Amygdala (tissue), 56 donors: ENCODE measurements around the gene LTO1.
"Not testable (repeated sequence)": the region's sequence is repeated elsewhere in the genome, so short reads cannot be mapped to it uniquely, and the experiment has no call there.

Source experiments
- DNase-seq, 56 donors: peaks; one replicate each; lab custom pipeline; 2025; lab: John Stamatoyannopoulos, UW

Gene LTO1

GRCh38 chr11:69702239-69702691 is 27.1 kb upstream of the LTO1 start:
- no peak for DNase-seq

GRCh38 chr11:69700278-69701140 is 25.4 kb upstream of the LTO1 start:
- DNase-seq, result peak in 37 of 56 donors; percentile 3 to 72 (median 30)

GRCh38 chr11:69699213-69699612 is 24.1 kb upstream of the LTO1 start:
- DNase-seq, result no peak

DNA sequence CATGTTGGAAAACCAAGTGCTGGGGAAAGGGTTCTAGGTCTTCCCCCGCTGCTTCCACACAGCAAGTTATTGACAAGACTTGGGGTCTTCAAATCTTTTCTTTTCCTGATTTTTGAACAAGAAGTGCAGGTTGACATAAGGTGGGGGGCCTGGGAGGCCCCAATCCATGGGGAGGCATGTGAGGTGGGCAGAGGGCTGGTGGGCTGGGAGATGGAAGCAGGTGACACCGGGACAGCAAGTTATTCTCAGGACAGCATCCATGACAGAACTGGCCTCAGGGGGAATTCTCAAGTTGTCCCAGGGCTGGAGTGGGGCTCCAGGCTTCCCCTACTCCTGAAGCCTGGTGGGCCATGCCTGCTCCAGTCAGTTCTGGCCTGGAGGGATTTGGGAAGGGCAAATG is 23.2 kb upstream of the LTO1 start:
- no peak for DNase-seq

- no peak for DNase-seq
Observed at GRCh38 chr11:69697861-69698260, 22.7 kb upstream of the LTO1 start.

- no peak for DNase-seq
Observed at GRCh38 chr11:69697469-69697843, 22.3 kb upstream of the LTO1 start.

DNA sequence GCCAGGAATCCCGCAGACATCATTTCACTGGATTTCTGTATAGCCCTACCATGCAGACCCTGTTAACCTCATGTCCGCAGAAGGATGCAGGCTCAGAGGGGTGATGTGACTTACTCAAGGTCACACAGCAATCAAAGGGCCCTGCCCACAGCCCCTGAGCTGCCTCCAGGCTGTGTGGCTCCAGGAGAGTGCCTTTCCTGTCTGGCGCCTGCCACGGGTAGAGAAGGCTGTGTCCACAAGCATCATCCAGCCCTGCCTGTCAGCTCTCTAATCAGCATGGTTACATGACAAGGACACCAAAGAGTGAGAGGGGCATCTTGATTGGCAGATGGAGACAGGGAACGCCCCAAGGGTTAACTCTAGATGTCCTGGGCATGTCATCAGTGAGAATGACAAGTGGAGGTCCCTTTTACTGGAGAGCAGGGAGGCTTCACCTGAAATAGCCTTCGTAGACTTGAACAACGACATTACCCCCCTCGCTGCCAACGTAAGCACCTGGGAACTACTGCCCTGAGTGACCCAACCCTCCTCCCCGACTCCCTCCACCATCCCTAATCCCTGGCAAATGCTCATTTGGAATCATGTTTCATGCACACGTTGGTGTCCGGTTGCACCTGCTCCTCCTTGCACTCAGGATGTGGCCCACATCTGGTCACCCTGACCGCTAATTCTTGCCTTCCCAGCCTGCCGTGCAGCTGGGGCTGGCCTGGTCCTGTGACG is 21.8 kb upstream of the LTO1 start:
- no peak for DNase-seq

DNA sequence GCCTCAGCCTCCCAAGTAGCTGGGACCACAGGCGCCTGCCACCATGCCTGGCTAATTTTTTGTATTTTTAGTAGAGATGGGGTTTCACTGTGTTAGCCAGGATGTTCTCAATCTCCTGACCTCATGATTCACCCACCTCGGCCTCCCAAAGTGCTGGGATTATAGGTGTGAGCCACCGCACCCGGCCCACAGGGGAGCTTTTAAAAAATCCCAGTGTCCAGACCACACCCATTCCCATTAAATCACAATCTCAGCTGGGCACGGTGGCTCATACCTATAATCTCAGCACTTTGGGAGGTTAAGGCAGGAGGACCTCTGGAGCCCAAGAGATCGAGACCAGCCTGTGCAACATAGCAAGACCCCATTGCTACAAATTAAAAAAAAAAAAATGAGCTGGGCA is 20.8 kb upstream of the LTO1 start:
- DNase-seq, result not testable (repeated sequence)

- DNase-seq, result no peak
Observed at GRCh38 chr11:69695581-69695980, 20.4 kb upstream of the LTO1 start.

DNA sequence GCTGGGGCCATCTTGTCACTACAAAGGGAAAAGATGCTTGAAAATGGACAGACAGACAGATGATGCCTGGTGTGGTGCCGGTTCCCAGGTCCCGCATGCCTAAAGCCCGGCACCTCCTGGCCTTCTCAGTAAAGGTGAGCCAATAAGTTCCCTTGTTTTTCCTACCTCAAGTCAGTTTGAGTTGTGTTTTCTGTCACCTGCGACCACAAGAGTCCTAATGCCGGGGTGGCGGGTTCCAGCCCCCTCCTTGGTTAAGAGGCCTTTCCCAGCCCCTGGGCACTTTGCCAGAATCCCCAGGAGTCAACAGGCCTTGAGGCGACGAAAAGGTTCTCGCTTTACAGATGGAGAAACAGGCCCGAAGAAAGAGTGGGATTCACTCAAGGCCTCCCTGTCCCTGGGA is 19.6 kb upstream of the LTO1 start:
- DNase-seq, result no peak

- DNase-seq, result no peak
Observed at GRCh38 chr11:69692422-69692821, 17.3 kb upstream of the LTO1 start.

GRCh38 chr11:69691463-69691862 is 16.3 kb upstream of the LTO1 start:
- no peak for DNase-seq

DNA sequence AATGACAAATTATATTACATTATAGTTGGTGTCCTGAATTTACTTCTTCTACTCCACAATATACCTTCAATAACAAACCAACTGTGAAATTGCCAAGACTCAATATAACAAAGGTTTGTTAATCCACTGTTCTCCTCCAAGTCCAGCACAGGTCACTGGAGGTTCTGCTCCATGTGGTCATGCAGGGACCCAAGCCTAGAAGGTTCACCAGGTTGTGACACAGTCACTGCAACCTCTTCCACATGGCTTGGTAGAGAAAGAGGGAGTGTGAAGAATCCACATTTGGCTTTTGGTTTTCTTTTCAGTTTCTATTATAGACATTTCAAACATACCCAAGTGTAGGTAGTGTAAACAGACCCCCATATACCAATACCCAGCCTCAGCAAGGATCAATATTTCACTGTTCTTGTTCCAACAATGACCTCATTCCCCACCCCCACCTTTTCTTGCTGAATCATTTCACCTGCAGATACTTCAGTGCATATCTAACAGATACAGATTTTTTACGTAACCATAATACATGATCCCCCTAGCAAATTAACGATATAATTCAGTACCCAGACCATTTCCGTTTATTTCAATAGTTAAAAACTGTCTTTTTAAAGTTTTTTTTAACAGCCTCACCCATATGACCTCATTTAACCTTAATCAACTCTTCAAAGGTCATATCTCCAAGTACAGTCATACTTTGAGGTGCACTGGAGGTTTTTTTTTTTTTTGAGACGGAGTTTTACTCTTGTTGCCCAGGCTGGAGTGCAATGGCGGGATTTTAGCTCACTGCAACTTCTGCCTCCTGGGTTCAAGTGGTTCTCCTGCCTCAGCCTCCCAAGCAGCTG is 14.5 kb upstream of the LTO1 start:
- no peak for DNase-seq

- DNase-seq, result not testable (repeated sequence)
Observed at GRCh38 chr11:69687969-69688771, 13.0 kb upstream of the LTO1 start.

GRCh38 chr11:69686856-69687255 is 11.7 kb upstream of the LTO1 start:
- no peak for DNase-seq

GRCh38 chr11:69686452-69686851 is 11.3 kb upstream of the LTO1 start:
- DNase-seq, result no peak

- DNase-seq, result no peak
Observed at GRCh38 chr11:69685348-69685747, 10.2 kb upstream of the LTO1 start.

- no peak for DNase-seq
Observed at GRCh38 chr11:69684651-69685050, 9.5 kb upstream of the LTO1 start.

DNA sequence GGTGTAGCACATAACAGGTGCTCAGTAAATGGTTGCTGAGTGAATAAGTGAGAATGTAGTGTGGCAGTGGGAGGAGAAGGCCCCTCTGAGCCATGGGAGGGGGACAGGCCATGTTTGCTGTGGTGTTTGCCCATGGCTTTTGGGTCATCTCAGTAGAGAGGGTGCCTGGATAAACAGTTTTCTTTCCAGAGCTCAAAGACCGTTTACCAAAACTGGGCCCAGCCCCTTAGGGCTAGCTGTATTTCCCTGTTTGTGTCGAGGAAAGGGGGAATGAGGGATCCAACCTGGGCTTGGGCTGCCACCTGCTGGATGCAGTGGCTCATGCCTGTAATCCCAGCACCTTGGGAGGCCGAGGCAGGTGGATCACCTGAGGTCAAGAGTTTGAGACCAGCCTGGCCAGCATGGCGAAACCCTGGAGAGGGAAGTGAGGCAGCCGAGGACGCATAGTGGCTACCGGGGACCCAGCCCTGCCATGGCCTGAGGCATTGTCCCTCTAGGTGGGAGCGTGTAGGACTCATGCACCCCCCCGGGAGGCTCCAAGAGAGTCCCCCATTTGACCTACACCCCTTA is 8.7 kb upstream of the LTO1 start:
- no peak for DNase-seq
